HG03565 (cell line): Measurements from ENCODE around the gene LINC01488.

Experiments
- ATAC-seq: cut with Tn5 transposase; IDR thresholded peaks from one replicate; pipeline ENCODE4 v1.9.1; 2021; ENCODE audit warnings: mild to moderate bottlenecking, moderate library complexity; ENCODE audit not compliant: unreplicated experiment

LINC01488 gene

DNA sequence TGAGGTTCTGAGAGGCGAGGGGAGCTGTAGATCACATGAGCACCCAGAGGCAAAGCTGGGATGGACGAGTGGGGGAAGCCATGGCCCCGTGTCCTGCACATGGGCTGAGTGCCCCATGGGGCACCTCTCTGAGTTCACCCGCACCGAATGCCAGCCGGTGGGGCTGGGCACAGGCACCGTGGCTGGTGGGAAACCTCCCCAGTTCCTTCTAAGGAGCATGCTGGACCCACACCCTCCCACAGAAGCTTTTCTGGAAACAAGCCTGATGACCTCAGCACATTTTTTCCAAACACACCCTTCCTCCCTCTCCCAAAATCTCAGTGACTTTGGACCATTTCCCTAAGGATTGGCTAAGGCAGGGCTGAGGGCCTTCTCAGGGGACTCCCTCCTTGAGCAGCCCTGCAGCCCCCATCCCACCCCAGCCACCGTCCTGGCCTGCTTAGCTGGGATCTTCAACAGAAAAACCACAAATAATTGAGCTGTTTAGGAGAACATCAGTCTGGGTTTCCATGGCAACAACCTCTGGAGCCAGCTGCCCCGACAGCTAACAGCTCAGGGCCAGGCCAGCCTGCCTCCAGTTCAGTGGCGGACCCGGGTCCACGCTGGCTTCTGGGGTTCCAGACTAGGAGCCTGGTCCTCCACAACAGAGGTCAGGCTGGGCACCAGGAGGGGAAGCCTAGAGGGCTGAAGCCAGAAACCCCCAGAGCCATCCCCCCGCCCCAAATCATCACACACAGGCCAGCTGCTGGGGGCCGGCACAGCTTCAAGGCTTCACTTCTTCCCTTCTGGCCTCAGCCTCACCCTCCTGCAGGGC, 18.1 kb upstream of the LINC01488 start:
- no peak for ATAC-seq

DNA sequence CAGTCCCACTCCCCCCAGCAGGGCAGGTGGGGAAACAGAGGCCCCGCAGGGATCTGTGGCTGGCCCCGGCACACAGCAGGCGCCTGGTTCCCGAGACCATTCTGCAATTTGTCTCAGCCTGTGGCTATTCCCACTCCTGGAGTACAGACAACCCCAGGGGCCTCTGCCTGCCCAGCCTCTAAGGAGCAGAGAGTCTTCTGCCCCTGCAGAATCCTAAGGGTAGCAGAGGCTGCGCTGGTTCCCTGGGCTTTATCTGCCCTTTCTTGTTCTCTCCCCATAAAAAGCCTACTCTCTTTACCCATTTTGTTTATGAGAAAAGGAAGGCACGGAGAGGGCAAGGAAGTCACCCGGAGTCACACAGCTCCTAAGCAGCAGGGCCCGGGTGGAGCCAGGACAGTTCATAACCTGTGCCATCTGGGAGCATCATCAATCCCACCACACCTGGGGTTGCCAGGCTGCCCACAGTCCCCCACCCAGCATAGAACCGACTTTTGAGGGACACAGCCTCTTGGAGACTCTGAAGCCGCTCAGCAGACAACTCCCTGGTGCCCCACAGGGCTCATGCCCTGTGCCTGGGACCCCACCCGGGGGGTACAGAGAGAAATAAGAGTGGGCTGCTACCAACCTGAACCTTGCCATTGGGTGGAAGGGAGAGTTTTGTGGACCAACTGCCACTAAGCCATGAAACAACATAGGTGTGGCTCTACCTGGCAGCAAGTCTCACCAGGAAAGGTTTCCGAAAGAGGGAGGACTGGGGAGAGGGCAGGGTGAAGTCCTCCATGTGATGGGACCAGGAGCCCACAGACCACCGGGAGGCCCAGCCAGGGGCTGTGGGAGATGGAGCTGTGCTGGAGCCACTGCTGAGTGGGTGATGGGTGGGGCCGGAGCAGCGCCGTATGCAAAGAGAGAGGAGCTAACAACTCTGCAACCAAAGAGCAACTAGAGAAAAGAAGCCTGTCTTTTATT, 17.2 kb upstream of the LINC01488 start:
- no peak for ATAC-seq

DNA sequence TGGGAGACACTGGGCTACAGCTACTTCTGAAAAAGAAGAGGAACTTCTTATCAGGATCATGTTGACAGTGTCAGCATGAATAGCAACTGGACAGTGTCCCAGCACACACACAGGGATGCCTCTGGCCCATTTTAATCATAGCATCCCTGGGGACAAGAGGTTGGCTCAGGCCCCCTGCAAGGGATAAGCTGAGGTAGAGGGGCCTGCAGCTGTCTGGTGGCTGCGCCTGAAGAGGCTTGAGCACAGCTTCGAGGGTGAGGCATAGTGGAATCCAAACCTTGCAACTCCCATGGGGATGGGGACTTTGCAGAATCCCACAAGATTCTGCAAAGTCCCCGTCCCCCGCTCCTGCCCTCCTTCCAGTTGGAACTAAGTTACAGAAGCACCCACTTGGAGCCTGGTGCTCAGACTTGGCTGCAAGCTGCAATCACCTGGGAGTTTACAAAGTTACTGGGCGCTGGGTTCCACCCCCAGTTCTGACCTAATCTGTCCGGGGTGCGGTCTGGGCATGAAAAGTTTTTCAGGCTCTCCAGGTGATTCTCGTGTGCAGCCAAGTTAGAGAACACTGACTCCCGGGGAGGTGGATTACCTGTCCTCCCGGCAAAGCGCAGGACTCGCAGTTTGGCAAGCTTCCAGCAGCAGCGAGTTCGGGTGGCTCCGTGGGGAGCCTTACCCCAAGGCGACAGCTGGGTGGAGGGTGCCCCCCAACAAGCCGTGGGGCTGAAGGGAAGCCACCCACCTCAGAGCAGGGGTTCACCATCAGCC, 16.0 kb upstream of the LINC01488 start:
- ATAC-seq = no peak

DNA sequence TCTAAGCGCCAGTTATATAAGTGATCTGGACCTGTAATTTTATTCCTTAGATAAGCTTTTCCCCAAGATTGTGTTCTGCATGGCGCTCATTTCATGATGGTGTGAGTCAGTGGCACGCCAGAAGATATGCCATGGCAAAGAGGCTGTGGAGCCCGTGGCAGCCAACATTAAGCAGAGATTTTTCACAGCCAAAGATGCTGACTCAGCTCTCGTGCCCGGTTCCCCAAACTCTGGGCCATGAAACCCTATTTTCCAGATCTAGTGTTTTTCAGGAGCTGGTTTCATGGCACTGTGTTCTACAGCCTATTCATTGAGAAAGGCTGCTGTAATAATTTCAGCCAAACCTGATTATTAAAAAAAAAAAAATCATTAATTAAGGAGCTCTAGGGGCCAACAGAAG, 15.4 kb upstream of the LINC01488 start:
- no peak for ATAC-seq

DNA sequence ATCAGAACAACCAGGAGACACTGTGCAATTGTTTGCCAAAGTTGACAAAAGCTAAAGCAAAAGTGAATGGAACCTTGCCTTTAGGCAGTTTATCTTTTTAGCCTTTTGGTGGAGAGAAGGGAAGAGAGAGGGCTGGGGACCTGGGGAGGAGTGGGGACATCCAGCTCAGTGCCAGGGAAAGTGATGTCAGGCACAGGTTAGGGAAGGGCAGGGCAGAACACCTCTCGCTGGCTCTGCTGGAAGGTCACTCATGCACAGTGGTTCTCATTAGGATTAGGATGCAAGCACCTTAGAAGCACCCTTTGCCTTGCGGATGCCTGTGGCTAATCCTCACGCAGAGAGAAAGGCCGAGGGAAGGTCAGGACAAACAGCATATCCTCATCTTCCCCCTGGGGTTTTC, 14.3 kb upstream of the LINC01488 start:
- no peak for ATAC-seq

DNA sequence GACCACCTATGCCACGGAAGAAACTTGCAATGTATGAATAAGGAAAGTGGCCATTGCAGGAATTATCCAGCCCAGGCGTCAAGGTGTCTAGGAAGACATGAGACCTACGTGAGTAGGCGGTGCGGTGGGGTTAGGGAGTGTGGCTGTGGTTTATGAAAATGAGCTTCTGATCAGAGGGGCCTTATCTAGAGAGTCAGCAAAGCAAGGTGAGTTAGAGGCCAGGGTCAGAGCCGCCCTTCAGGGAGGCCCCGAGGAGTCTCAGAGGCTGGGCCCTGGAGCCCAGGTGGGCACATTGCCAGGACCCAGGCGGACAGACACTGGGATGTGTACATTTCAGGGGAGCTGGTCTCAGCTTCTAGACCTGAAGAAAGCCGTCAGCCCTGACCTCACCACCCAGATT, 13.8 kb upstream of the LINC01488 start:
- no peak for ATAC-seq

DNA sequence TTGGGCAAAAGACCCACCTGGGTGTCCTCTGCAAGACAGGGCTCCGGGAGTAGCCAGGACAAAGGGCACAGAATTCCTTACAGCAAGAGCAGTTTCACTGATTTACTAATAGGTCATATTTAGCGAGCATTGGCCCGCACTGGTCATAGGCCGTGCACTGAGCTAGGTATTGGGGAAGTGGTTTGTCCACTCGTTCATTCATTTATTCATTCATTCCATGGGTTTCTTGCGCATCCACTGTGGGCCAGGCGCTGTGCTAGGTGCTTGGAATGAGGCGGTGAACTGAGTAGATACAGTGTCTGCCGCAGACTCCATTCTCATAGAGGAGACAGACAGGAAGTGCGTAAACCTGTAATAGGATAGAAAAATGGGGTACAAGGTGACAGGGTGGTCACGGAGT, 13.2 kb upstream of the LINC01488 start:
- ATAC-seq = no peak

DNA sequence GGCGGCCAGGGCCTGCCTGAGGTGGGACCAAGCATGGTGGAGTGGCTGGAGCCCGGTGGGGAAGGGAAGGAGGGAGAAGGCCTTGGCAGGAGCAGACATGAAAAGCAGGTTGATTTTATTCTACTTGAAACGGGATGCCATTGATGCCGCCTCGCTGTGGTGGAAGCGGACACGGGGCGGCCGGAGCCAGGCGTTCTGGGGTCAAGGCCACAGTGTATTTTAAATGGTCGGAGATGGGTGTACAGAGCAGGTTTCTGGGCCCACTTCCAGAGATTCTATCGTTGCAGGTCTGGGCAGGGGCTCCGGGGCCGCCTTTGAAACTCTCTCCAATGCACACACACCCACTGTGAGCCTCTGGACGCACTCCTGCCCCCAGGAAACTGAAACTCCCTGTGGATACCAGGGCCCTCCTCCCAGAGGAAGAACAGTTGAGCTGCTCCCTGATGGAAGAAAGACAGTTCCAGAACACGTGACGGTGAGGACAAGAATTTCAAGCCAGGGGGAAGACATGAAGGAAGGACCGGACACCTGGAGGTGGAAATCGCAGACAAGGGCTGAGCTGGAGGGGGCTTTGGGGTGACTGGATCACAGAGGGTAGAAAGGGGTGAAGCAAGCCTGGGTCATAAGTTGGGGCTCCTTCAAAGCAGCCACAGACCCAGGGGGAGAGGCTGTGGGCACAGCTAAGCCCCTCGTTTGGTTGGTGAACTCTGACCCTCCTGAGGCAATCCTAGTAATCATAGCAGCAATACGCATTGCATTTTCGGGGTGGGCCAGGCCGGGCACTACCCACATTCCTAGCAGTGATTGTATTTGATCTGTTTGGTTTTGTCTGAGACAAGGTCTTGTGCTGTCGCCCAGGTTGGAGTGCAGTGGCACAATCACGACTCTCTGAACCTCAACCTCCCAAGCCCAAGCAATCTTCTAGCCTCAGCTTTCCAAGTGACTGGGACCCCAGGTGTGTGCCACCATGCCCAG, 12.3 kb upstream of the LINC01488 start:
- ATAC-seq = no peak

DNA sequence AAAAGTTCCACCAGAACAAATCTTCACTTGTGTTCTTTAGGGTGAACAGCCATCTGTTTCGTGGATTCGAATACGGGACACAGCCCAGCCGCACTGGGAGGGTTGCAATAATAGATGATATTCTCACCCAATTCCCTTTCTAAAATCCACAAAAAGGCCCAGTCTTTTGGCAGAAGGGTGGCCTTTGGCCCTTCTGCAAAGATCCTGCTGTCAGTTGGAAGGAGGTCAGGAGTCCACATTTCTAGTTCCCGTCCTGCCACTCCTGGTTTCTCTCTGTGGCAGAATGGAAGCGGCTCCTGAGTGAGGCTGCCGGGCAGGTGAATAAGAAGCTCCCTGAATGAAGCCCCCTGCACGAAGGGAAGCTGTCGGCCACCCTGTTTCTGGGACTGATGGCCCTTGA, 11.2 kb upstream of the LINC01488 start:
- no peak for ATAC-seq

DNA sequence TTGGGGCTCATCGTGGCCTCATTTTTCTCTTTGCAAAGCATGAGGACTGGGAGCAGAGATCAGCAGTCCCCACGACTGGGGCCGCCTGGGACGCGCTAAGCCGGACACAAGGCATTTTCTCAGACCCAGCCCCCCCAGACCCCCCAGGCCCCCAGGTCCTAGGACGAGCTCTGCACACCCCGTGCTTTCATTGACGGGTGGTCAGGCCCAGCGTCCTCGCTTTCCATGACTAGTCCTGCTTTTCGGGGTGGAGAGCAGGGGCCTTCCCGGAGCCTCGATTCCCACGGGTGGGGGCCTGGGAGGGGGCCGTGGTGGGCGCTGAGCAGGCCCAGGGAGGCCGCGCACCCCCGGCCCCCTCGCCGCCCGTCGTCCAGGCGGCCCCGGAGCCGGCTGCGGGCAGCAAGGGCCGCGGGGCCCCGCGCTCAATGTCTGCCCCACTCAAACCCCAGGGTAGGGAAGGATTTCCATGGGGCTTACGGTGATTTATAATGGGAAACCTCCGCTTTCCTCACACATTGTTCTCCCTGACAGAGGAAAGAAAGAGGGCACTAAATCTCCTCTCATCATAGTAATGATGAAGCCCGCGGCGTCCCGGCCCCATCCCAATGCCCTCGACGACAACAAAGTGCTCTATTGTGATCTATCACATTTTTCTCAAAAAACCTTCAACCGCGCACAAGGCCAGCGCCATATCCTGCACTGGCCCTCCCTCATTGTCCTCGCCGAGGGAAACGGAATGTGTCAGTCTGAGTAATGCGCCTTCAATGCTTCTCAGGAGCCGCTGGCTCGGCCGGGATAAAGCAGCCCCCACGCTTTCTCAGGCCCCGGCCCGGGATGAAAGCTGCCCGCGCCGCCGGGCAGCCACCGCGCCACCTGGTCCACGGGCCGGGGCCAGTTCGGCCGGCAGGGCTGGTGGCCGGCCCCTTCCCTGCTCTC, 10.4 kb upstream of the LINC01488 start:
- ATAC-seq = no peak

DNA sequence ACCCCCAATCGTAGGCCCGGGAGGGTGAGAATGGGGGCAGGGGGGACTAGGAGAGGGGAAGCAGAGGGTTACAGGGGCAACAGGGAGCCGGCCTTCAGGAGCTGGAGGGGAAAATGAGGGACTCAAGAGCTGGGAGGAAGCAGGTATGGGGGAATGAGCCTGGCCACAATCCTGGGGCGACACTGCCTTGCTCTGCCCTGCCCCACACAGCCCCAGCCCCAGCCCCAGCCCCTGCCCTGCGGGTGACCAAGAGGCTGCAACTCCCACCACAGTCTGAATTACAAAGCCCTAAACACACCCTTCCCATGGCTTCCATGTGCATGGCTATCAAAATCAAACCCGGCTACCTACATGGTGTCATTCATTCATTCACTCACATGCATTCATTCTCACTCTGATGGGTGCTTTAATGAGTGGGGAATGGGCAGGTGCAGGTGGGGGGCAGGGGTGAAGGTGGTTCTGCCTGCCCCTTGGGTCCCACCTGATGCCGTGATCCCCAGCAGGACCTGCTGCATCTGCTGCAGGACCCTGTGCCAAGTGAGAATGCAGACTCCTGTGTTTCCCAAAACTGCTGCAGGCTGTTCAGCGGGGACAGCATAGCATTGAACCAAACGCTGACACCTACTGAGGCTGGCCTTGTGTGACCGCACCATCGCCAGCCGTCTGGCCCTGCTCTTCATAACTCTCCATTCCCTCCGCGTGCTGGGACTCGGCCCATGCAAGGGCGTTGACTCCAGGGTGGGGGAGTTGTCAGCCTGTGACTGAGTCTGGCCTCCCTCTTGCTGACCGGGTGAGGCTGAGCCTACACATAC, 9.5 kb upstream of the LINC01488 start:
- no peak for ATAC-seq

DNA sequence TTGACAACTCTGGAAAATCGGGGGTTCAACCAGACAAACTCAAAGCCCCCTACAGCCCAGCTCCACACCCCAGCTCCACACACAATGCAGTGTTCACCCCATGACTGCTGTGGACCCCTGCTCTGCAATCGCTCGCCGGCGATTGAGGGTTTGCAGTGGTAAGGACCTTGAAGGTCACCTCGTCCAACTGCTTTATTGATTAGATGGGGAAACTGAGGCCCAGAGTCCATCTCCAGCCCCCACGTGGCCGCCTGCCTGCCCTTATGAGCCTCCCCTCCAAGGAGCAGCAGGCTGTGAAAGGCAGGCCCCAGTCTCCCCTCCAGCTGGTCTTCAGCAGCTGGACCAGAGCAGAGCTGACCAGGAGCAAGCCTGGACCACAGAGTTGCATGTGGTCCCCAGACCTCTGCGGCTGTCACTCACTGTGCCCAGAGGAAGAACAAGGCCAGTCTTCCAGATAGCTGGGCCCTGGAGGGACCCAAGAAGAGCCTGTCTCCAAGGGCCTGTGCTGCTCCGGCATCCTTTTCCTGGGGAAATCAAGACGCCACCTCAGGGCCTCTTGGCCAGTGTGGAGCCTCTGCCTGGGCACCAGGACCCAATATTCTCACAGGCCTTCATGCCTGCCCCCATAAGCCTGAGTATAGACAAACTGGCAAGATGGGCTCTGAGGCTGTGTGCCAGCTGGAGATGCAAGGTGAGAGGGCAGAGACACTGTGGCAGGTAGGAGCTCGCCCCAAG, 8.8 kb upstream of the LINC01488 start:
- ATAC-seq = no peak

DNA sequence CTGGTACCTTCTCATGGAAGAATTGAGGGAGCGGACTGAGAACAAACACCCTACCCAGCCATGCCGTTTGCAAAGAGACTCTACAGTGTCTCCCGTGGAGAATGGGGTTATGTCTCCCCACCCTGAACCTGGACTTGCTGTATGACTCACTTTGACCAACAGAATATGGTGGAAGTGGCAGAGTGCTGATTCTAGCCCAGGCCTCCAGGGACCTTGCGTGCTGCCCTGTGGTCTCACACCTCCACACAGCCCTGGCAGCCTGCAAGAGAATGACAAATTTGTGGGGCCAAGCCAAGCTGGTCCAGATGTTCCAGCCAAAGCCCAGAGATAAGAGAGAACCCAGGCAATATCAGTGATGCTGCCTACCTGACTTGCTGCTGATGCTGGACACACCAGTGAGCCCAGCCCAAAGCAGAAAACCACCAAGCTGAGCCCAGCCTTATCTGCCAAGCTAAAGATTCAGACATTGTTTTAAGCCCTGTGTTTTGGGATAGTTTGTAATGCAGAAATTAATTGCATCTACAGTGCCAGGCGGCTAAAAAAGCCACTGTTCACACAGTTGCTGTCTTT, 8.1 kb upstream of the LINC01488 start:
- no peak for ATAC-seq

DNA sequence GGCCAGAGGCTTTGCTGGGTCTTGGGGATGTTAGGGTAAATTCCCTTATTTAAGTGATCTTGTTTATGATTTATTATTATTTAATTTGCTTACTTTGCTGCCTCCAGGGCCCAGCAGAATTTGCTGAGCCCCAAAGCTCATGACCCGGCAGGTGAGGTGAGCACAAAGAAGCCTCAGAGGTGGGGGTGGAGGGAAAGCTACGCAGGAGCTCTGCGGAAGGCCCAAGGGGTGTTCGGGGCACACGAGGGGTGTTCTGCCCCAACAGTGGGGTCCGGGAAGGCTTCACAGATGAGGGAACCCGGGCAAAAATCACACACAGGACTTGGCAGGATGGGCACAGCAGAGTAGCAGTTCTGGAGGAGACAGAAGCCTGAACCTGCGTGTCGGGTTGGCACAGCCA, 6.7 kb upstream of the LINC01488 start:
- ATAC-seq = no peak

DNA sequence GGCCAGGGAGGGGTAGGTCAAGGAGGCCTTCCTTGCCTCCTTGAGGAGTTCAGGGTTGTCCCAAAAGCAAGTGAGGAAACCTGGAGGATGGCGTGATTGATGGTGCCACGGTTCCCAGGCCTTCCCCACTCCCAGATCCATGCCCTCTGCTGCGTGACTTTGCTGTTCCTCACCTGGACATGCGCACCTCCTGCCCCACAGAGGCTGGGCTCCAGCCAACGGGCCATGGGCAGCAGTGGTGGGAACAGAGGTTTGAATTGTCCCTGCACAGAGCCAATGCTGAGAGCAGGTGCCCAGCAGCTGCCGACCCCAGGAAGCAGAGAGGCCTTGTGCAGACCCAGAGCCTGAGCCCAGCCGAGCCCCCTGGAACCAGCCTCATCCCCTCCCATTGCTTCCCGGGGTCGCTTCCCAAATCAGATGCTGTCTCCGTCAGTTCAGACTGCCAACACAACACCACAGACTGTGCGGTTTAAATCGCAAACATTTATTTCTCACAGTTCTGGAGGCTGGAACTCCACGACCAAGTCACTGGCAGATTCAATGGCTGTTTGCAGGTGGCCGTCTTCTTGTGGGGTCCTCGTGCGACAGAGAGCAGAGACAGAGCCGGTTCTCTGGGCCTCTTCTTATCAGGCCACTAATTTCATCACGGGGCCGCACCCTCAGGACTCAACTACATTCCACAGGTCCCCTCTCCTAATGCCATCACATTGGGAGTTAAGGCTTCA, 6.2 kb upstream of the LINC01488 start:
- no peak for ATAC-seq

DNA sequence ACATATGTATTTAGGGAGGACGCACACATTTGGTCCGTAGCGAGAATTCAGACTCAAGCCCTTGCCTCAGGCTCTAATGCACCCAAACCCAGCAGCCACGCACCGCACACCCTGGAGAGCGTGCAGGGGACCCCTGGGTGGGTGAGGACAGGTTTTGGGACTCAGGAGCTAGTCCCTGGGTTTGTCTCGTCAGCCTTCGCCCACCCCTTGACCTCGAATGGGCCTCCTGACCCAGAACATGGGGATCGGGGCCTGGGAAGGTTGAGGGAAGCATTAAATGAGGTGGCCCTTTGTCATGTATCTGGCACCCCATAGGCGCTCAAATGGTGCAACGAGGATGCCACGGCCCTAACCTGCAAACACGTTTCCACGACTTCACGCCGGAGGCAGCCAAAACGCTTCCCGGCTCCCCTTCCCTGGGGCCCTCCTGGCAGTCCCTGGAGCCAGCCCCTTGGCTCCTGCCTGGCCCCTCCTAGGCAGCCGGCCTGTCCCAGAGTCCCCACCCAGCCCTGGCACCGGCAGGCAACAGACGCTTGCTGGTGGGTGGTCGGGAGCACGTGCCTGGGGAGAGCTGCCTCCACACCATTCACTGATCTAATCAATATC, 5.5 kb upstream of the LINC01488 start:
- no peak for ATAC-seq
